GM21526 (cell line): ENCODE data around the gene PLK1.

Source experiments
- ATAC-seq: cut with Tn5 transposase; IDR thresholded peaks from one replicate; pipeline ENCODE4 v1.9.1; 2021; ENCODE audit warnings: moderate library complexity; ENCODE audit not compliant: unreplicated experiment, low FRiP score

The PLK1 gene

DNA sequence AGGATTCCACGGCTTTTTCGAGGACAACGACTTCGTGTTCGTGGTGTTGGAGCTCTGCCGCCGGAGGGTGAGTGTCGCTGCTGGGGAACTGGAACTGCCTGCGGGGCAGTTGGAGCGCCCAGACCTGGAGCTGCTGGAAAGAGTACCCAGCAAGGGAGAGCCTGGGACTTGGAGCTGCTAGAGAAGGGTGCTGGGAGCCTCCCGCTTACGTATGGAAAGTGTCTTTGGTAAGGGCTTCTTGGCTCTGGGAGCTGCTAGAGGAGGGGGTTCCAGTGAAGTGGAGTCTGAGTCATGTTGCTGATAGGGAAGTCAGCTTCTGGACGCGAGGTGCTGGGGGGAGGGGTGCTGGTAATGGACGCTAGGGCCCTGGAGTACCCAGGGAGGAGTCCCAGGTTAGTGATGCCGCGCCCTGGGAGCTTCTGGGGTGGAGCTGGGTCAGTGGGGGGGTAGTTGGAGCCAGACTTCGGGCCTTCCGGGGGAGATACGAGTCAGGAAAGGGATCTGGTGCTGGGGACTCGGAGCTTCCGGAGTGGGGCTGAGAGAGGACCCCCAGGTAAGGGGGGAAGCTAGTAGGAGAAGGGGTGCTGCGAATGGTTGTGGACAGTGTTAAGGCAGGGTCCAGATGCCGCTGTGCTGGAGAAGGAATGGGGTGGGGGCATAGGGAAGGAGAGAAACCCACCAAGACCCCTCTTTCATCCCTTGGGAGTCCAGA is 741 bp downstream of the PLK1 start:
- ATAC-seq: no peak

DNA sequence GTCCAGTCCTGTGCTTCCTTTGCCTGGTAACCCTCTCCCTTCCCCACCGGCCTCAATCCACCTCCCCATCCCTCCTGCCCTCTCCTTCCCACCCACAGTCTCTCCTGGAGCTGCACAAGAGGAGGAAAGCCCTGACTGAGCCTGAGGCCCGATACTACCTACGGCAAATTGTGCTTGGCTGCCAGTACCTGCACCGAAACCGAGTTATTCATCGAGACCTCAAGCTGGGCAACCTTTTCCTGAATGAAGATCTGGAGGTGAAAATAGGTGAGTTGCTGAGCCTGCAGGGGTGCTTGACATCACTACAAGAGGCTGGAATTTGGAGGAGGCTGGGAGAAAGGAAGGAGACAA is 1.3 kb downstream of the PLK1 start:
- no peak for ATAC-seq

DNA sequence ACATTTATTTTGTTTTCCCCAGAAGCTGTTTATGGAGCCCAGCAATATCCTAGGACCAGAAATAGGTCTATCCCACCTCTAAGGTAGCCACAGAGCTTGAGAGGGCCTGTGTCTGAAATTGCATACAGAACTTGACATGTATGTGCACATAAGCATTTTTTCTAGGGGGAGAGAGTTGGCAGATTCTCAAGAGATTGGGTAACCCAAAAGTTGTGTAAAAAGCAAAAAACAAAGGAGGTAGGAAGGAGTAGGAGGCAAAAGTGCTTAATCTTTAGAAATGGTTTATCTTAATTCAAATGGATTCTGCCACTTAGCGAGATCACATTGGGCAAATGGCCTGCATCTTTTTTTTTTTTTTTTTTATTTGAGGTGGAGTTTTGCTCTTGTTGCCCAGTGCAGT is 3.5 kb downstream of the PLK1 start:
- ATAC-seq: no peak

DNA sequence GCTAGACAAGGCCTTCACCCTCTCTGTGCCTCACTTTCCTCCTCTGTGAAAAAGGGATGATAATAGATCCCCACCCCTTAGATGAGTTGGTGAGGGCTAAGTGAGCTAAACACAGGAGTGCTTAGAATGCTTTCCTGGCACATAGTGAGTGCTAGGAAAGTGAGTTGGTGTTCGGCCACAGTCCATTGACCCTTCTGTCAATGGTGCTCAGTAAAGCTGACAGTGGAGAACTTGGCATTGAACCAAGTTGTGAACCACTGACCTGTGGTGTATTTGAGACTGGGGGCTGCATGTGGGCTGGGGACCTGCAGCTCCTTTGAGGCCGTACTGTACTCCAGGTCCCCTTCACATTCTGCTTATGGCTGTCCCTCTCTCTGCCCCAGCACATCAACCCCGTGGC is 4.8 kb downstream of the PLK1 start:
- ATAC-seq: no peak

DNA sequence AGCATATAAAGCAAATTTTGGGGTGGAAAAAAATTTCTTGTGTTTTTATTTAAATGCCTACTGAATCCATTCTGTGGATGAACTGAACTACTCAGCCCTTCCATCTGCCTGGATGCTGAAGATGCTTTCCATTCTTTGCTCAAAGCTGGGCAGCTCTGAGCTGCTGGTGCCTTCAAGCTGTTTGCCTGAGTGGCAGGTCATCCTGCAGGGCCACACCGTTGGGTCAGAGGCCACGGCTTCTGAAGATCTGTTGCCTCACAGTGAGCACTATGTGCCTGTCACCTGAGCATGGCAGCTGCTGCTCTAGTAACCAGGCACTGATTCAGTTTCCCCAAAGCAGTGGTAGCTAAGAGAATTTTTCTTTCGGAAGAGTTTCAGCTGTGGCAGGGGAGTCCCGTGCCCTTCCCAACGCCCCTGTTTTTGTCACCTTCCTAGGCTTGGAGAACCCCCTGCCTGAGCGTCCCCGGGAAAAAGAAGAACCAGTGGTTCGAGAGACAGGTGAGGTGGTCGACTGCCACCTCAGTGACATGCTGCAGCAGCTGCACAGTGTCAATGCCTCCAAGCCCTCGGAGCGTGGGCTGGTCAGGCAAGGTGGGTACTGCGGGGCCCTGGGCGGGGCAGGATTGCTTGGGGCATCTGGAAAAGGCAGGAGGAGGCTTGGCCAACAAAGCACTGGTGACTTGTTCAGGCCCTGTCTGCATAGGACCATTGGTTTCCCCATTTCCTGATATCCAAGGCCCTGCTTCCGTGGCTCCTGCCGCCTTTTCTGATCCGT is 8.5 kb downstream of the PLK1 start:
- no peak for ATAC-seq

DNA sequence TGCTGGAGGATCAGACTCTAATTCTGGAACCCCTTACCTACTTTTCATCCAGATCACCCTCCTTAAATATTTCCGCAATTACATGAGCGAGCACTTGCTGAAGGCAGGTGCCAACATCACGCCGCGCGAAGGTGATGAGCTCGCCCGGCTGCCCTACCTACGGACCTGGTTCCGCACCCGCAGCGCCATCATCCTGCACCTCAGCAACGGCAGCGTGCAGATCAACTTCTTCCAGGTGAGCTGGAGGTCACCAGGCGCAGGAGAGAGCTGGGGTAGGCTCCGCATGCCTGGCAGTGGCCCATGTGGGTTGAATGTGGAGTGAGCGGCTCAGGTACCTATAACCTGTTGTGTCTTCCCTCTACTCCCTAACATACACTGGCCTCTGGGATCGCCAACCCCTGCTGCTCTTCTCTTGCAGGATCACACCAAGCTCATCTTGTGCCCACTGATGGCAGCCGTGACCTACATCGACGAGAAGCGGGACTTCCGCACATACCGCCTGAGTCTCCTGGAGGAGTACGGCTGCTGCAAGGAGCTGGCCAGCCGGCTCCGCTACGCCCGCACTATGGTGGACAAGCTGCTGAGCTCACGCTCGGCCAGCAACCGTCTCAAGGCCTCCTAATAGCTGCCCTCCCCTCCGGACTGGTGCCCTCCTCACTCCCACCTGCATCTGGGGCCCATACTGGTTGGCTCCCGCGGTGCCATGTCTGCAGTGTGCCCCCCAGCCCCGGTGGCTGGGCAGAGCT is 10.9 kb downstream of the PLK1 start:
- ATAC-seq: no peak

DNA sequence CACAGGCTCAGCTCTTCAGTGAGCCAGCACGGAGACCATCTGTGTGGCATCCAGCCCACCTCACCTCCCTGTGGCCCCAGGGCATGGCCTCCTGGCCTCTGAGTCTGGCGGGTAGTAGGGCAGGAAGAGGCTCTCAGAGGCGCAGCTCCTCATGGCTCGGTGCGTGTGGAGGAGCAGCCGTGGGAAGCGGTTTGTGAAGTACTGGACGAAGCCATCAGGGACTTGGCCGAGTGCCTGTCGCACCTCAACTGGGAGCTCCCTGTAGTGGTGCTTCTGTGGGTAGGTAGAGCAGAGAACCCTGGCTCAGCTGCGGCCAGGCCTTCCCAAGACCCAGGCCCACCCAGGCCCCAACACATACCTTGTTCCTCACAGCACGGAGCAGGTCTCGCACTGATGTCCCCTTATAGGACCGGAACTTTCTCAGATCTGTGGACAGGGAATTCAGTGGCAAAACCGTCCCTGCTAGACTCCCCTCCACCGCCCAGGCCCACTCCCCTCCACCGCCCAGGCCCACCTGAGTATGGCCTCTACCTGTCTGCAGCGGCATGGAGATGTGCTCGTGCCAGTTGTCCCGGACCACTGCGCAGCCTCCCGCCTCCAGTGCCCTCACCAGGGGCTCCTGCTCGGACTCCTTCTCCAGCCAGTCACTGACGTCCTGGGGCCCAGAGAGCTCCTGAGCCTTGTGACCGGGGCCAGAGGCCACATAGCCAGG is 12.2 kb downstream of the PLK1 start:
- ATAC-seq: no peak

DNA sequence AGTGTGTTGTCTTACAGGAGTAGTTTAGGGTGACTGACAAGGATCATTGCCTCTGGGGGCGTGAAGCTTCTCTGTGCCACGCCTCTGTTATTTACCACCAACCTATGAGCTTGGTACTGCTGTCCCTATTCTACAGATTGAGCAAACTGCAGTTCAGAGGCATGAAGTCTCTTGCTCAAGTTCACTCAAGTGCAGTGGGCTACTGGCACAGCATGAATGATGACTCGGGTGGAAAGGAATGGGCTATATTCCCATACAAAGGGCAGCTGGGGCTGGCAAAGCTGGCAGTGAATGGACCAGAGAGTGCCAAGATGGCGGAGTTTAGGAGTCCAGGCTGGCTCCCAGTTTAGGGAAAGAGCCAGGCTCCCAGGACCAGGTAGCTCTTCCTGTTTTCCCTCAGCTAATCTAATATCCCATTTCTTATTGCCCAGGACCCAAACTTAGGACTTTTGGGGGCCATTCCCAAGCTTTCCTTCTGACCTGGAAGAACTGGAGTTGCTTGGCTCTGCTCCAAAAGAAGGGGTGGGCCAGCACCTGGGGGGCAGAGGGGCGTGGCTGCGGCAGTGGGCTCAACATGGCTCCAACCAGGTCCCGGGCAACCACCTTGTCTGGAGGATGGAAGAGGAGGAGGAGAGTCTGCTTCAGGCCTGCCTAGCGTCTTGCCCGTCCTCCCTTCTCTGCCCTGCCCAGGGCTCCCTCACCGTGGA is 12.9 kb downstream of the PLK1 start:
- ATAC-seq: no peak

DNA sequence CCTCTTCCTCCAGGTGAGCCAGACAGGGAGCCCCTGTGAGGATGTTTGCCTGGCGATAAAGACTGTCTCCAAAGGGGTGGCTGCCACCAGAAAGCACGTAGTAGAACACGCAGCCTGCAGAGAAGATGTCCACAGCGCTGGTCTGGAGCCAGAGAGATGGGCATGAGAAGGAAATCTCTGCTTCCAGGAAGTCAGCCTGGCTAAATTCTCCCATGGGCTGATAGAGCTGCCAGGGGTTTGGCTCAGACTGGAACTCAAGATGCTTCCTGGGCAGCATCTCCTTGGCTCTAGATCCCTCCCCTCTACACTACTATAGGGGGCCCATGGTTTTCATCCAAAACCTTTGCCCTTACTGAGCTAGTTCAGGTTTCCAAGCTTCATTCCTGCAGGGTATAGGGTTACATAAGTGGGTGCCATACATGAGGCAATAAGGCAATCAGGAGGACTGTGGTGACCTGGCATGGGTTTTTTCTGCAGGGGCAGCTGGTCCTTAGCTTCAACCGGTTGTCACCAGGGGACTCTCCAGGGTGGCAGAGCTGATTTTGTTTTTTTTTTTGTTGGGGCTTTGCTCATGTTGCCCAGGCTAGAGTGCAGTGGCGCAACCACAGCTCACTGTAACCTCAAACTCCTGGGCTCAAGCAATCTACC is 13.6 kb downstream of the PLK1 start:
- ATAC-seq: no peak

DNA sequence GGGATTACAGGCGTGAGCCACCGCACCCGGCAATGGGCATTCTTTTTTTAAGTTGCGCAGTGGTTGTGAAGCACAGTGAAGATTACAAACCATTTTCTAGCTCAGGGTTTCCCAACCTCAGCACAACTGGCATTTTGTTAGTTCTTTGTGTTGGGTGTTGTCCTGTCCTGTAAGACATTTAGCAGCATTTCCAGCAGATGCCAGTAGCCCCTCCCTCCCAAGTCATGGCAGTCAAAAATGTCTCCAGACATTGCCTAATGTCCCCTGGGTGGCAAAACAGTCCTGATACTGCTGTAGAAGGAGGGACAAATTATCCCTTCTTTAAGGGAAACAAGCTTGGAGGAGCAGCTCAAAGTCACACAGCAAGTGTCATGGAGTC is 15.6 kb downstream of the PLK1 start:
- no peak for ATAC-seq

DNA sequence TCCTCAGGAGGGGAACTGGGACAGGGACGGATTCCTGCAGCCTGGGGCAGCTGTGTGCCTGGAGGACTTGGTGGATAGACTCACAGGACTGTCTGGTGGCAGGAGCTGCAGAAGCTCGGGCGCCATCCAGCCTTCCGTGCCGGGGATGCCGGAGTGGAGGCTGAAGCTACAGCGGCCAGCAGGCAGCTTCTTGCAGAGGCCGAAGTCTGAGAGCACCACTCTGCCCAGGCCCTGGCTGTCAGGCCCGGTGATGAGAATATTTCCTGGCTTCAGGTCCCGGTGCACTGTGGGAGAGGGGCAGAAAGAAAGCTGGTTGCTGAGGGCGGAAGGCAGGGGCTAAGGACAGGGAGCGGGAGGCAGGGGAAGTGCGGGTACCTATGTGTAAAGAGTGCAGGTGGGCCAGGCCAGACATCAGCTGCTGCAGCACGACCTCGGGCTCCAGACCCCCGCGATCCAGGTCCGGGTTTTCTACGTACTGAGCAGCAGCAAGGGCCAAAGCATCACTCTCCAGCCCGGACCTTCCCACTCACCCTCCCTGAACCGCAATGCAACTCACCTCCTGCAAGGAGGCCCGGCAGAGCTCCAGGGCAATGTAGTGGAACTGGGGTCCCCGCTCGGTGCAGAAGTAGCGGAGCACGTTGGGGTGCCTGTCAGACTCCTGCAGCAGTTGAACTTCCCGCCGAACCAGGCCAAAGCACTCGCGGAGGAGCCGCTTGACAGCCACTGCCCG is 16.1 kb downstream of the PLK1 start:
- ATAC-seq: no peak

DNA sequence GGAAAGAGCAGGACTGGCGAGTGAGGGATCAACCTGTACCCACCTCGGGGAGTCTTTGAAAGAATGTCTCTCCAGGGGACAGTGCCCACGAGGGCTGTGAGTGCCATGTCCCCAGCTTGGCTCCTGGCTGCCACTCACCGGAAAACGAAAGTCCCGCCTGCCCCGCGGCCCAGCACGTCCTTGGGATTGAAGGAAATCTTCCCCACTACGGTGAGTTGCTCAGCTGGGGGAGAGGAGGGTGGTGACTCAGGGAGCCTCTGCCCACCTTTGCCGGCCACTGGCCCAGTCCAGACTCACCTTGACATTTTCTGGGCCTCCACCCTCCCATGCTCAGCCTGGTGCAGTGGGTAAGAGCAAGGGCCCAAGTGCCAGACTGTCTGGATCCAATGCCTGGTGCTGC is 17.1 kb downstream of the PLK1 start:
- no peak for ATAC-seq

DNA sequence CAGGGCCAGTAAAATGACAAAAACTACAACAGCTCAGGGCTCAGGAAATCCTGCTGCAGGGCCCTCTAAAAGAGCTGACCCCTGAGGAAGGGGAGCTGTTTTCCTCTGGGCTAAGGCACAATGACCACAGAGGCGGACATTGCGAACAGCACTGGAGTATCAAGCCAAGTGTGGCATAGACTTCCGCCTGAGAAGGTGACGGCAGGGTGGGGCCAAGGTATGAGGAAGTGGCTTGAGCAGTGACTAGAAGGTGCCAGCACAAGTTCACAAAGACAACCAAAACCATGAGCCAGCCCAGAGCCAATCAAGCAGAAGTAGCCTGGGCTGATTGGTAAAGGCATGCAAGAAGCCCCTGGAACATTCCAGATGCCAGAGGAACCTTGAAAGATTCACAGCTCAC is 20.4 kb downstream of the PLK1 start:
- ATAC-seq: no peak

DNA sequence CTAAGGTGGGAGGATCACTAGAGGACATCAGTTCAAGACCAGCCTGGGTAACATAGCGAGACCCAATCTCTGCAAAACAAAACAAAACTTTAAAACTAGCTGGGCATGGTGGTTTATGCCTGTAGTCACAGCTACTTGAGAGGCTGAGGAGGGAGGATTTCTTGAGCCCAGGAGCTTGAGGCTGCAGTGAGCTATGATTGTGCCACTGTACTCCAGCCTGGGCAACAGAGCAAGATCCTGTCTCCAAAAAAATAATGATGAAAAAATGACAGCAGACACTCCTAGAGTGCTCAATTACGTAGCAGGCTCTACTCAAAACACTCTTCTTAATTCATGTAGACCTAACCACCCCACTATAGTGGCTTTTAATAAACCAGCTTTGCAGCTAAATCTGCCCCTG is 21.4 kb downstream of the PLK1 start:
- ATAC-seq: no peak

DNA sequence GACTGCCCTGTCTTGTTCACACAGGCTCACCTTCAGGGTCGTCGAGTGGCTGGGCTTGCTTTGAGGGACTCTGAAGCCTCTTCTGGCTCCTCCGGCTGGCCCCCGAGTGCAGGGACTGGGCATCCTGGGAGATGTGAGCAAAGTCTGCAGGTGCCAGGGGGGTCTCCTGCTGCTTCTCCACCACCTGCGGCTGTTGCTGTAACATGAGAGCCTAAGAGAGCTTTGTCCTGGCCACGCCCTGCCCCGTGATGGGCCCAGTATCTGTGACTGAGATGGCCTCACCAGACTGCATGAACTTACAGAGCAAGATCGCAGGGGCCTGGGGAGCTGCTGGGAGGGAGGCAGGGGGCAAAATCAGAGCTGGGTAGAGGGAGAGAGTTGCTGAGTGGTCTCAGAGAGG is 21.8 kb downstream of the PLK1 start:
- no peak for ATAC-seq

DNA sequence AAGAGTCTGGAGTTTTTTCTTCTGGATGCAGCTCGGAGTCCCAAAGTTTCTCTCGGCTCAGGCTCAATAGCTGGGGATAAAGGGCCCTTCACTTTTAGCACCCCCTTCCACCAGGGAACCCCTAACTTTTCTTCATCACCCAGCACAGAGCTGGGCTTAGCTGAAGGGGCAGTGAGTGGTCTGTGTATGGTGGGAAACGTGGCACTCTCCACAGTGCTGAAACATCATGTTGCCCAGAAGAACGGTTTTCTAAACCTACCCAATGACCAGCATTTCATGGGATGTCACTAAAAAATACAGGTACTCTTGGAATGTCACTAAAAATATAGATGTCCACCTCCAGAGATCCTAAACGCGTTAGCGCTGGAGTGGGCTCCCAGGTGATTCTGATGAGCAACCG is 22.4 kb downstream of the PLK1 start:
- ATAC-seq: no peak

DNA sequence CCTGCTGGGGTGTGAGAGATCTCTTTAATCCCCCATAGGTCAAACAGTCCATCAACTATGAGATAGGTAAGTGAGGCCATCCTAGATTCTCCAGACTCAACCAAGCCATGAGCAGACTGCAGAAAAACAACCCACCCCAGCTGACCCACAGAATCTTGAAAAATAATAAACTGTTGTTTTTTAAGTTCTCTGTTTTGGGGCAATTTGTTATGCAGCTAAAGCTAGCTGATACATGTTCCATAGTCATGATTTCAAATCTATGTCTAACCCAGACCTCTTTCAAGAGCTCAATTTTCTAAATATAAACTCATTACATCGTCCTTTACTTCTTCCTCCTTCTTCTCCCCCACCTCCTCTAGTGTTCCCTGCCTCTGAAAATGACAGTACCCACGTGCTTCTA is 24.3 kb downstream of the PLK1 start:
- no peak for ATAC-seq

DNA sequence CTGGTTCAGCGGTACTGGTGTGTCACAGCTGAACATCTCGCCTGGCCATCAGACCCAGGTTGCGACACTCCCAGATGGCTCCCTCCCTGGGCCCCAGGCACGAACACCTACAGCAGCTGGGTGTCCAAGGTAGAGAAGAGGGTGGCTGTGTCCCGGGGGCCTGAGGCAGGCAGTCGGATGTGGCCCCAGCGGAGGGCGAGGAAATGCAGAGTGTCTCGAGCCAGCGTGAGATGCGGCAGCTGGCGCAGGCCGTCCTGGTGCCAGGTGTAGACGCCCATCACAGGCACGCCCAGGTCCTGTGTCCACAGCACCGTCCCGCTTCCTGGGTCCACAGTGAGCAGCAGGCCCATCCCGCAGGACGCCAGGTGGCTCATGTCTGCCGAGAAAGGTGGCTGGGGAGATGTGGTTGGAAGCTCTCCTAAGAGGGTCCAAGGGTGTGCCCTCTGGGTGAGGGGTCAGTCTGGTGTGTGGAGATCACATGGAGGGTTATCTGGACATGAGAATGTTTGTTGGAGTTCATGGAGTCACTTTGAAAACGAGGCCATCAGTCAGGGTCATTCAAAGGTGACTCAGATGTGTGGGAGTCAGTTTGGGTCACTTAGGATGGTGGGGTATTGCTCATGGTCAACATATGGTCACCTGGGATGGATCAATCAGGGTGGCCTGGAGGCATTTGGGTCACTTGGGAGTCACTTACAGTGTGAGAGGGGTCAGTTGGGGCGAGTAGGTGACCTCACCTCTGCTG is 26.3 kb downstream of the PLK1 start:
- ATAC-seq: no peak

DNA sequence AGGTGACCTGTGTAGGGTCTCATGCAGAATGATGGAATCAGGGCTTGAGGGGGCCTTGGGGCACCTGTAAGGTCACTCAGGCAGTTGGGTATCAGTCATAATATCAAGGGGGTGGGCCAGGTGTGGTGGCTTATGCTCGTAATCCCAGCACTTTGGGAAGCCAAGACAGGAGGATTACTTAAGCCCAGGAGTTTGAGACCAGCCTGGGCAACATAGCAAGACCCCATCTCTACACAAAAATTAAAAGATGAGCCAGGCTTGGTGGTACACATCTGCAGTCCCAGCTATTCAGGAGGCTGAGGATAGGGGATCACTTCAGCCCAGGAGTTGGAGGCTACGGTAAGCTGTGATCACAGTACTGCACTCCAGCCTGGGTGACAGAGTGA is 26.8 kb downstream of the PLK1 start:
- ATAC-seq: no peak
